GM18907 (cell line): ENCODE results near the gene SIRPD.

Source experiments
- ATAC-seq: cut with Tn5 transposase; IDR thresholded peaks from one replicate; pipeline ENCODE4 v1.9.1; 2021; ENCODE audit warnings: mild to moderate bottlenecking, moderate library complexity; ENCODE audit not compliant: unreplicated experiment

The SIRPD gene

GRCh38 chr20:1538655-1539054, 18.9 kb downstream of the SIRPD start:
- no peak for ATAC-seq

DNA sequence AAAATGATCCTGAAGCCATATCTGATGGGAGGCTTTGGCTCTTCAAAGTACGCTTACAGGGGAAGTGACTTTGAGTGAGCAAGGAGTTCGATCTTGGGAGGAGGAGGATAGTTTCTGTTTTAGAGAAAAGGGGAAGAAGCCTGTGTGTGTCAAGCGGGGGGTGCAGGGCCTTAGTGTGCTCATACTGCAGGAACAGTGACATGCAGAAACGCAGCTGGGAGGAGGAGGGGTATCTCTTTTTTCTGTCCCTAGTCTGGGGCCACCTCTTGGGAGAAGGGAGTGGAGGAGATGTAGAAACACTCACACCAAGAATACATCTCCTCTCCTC, 19.8 kb downstream of the SIRPD start:
- ATAC-seq, result no peak

DNA sequence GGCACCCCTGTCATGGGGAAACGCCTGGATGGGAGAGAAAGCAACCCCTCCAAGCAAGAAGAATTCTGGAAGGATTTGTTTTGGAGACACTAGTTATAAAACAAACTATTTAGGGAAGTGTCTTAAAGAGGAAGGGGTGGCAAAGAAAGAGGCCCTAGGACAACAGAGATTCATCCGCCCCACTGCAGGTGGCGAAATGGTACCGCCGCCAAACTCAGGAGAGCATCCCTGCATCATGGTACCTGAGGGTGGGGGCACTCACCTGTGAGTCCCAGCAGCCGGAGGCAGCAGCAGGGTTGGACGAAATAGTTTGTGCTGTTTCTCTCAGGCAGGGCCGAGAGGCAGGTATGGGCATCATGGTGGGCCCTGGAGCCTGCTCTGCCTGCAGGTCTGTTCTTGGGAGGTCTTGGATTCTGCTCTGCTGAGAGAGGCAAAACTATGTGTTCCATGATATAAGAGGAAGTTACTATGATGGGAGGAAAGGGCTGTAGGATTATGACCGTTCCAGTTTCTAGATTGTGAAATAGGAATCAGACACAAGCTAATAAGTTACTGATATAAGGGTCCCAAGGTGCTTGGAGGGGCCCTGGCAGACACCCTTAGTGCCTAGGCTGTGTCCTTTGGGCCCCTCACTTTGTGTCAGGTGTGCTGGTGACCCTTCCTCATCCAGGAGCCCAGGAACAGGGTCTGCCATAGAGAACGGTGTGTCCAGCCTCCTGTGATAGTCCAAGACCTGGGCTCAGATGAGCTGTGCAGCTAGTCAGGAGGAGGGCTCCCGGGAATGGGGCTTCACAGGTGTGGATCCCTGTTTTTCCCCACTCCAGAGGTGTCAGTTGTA, 20.4 kb downstream of the SIRPD start:
- no peak for ATAC-seq

DNA sequence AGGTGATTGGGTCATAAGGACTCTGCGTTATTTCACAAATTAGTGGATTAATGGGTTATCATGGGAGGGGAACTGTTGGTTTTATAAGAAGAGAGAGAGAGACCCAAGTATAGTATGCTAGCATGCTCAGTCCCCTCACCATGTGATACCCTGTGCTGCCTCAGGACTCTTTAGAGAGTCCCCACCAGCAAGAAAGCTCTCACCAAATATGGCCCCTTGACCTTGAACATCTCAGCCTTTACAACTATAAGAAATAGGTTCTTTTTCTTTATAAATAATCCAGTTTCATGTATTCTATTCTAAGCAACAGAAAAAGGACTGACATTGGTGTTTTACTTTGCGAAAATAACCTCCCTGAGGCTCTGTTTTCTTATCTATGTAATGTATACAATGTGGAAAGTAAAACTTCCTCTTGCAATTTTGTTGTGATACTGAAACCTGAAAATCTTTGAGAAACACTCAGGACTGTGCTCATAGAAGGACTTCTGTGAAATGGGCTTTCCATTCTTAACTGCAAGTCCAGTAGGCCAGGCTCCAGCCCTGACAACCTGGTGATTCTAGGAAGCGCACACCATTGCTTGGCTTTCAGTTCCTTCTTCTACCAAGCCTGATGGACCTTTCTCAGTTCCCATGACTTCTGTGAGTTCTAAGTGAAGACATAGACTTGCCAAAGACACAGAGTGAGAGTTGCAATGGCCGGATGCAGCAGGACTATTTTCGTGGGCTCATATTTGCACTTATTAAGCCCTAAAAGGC, 21.9 kb downstream of the SIRPD start:
- peak; percentile 93 for ATAC-seq

DNA sequence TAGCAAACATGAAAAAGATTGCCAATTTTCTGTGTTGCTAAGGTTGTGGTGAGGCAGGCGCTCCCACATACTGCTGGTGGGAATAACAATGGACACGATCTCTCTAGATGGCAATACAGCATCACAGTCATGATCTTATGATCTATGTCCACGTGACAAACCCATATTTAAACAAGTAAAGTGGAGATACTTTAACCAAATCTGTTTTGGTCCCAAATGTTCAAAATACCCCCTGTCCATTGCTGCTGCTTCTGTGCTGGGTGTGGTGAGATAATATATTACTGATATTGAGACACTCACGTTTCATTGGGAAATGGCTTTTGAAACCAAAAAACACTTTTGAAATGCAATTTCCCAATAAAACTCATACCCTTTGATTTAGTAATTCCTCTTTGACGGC, 23.0 kb downstream of the SIRPD start:
- ATAC-seq, result no peak

DNA sequence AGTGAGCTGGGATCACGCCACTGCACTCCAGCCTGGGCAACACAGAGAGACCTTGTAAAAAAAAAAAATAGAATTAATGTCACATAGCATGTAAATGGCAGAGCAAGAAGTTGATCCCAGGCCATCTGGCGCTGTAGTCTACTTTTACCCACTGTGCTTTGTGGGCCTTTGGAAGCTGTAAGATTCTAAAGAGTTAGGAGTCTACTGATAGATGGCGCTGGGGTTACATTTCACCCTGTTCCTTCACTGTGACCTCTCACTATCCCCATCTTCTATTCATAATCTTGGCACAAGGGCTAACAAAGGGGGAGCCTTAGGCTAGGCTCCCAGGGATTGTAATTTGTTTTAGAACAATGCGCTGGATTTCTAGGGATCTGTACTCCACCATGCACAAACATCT, 24.4 kb downstream of the SIRPD start:
- no peak for ATAC-seq

- no peak for ATAC-seq
Measured at GRCh38 chr20:1528811-1529210, 28.7 kb downstream of the SIRPD start.

DNA sequence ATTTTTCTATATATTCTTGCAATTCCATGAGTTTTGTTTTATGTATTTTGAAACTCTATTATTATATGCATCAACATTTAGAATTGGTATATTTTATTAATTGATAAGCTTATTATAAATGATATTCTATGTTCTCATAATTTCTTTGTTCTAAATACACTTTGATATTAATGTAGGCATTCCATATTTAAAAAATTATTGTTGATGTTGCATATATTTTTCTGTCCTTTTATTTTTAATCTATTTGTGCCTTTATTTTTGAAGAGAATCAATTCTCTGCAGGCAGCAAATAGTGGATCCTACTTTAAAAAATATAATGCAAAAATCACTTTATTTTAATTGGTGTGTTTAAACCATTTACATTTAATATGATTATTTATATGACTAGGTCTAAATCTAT, 29.6 kb downstream of the SIRPD start:
- ATAC-seq, result no peak

DNA sequence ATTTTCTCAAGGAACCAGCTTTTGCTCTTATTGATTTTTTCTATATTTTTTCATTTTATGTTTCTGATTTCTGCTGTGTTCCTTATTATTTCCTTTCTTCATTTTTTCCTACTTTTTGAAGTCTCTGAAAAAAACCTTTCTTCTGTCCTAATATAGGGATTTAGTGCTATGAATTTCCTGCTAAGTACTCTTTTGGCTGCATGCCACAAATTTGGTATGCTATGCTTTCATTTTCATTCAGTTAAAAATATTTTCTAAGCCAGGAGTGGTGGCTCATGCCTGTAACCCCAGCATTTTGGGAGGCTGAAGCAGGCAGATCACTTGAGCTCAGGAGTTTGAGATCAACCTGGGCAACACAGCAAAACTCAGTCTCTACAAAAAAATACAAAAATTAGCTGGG, 30.6 kb downstream of the SIRPD start:
- no peak for ATAC-seq

GRCh38 chr20:1526310-1526709, 31.2 kb downstream of the SIRPD start:
- ATAC-seq, result no peak

GRCh38 chr20:1524004-1524403, 33.5 kb downstream of the SIRPD start:
- ATAC-seq, result no peak

GRCh38 chr20:1517010-1517409, 40.5 kb downstream of the SIRPD start:
- no peak for ATAC-seq

DNA sequence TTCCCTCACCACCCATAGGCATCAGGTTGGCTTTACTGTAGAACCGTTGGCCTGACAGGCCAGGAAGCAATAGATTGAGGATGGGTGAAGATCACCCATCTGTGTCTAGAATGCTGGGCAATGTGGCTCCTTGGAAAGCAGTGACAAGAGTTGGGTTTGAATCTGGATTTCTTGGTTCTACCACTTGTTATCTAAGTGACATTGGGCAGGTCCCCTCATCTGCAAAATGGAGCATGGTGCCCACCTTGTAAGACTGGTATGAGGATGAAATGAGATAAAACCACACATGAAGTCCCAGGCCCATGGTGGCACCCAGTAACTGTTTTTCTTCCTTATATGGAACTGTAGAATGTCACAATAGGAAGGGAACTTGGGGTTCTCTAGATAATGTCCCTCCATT, 43.7 kb downstream of the SIRPD start:
- ATAC-seq, result no peak

GRCh38 chr20:1509237-1509636, 48.3 kb downstream of the SIRPD start:
- no peak for ATAC-seq

DNA sequence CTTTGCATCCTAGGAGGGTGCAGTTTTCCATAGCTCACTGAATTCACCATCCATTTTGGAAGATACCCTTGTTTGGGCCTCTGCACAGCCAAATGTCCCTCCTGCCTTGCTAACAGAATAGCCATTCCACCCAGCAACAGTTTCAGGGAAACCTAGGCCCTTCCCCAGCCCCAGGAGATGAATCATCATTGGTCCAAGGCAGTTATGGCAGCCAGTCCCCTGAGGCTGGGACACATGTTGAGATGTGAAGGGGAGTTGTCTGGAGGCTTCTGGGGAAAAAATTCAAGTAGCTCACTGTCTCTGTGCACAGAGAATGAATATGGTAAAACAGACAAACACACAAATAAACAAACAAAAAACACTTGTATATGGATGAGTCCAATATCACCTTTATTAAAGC, 48.9 kb downstream of the SIRPD start:
- ATAC-seq, result no peak

- ATAC-seq, result no peak
Measured at GRCh38 chr20:1507276-1507675, 50.2 kb downstream of the SIRPD start.

DNA sequence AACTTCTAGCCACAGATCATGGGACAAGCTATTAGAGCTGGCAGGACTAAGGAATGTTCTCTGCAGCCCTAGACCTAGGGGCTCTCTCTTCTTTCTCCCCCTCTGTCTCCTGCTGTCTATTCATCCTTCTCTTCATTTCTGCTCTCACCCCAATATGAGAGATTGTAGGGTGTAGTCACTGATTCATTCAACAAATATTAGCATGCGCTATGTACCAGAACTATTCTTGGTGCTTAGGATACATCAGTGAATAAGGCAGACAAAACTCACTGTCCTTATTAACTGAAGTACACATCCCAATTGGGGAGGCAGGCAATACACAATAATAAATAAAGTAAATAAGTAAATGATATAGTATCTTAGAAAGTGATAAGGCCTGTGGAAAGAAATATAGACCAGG, 51.6 kb downstream of the SIRPD start:
- ATAC-seq, result no peak

- ATAC-seq, result no peak
Measured at GRCh38 chr20:1505361-1505760, 52.1 kb downstream of the SIRPD start.

DNA sequence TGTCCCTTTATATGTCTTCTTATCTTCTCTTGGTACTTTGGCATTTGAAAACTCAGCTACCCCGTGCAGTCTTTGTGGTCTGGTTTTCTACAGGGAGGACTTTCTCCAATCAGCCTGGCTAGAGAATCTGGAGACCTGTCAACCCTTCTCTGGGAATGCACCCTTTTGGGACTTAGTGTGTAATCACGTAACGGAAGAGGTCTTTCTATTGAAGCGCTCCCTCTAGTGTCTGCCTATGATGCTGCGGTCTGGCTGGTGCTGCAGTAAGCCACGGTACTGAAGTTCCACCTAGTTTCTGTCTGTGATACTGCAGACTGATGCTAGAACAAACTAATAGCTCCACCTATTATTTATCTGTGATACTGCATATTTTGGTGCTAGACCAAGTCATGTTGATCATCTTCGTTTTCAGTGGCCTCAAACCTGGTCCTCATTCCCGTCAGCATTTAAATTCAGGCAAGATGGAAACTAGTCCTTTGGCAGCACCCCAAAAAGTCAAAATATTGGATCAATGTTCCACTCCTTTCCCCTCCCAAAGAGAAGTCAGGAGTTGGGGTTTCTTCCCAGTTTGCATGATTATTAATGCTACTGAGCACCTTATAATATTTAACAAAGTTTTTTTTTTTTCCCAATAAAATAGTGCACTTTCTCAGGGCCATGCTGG, 53.8 kb downstream of the SIRPD start:
- ATAC-seq, result peak; percentile 96

- ATAC-seq, result no peak
Measured at GRCh38 chr20:1500496-1500895, 57.0 kb downstream of the SIRPD start.

DNA sequence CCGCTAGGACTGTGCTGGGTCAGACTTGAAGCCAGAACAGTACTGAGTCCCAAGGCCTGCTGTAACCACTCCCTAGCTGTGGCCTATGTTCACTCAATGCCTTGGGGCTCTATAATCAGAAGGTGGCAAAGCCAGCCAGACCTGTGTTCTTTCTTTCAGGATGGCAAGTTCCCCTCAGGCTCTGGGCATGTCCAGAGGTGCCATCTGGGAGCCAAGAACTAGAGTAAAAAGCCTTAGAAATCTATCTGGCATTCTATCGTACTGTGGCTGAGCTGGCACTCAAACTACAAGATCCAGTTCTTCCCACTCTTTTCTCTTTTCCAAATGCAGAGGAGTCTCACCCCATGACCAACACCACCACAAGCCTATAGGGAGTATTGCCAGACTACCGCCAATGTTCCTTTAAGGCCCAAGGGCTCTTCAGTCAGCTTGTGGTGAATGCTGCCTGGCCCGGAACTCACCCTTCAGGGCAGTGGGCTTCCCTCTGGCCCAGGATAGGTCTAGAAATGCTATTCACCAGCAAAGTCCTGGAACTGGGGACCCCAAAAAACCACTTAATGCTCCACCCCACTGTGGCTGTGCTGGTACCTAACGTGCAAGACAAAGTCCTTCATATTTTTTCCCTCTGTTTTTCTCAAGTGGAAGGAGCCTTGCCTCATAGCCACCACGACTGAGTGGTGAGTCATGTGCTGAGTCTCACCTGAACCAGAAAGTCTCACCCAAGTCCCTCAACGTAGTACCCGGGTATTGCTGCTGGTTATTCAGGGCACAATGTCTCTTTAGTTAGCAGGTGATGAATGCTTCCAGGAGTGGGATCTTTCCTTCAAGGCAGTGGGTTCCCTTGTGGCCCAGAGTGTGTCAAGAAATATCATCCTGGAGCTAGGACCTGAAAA, 57.7 kb downstream of the SIRPD start:
- no peak for ATAC-seq
